H1 (cell line): ENCODE data around the gene USP16. TPM values are rescaled to one million over a fixed set of nuclear protein-coding genes. Genes with fewer than 3 reads are reported as not detected.

Experiments used
- CTCF ChIA-PET: fragments of 300-600 bp; sonication (Branson Sonifier 250); formaldehyde crosslinking; loops from one replicate; lab custom pipeline; 2021; ENCODE audit not compliant: partially characterized antibody; lab: Charles Lee
- POLR2A ChIA-PET: fragments of 300-600 bp; sonication (Branson Sonifier 250); formaldehyde crosslinking; loops from one replicate; lab custom pipeline; 2021; ENCODE audit warnings: inconsistent platforms; ENCODE audit not compliant: partially characterized antibody; lab: Charles Lee
- DNase-seq, 2 experiments: peaks; one replicate each; pipeline versions ENCODE4 v3.0.0 to v3.0.0-alpha.2; 2010 to 2022; ENCODE audit warnings: low spot score in 2 of 2, low read depth in 1 of 2, mixed read lengths in 1 of 2
- FAIRE-seq: peaks from 2 replicates; lab custom pipeline; 2011; peaks lifted over from hg19 to GRCh38; lab: Jason Lieb, UNC
- H2AFZ ChIP-seq: 2 replicates; pipeline ENCODE4 v1.8.1; 2012; ENCODE audit warnings: low read length, inconsistent platforms
- H2AK5ac ChIP-seq: 2 replicates; pipeline ENCODE4 v1.6.1; 2013; ENCODE audit warnings: low read depth, low read length
- H2BK120ac ChIP-seq: replicated peaks from 2 replicates; pipeline ENCODE3; 2013; ENCODE audit warnings: low read depth, low read length, inconsistent platforms
- H2BK12ac ChIP-seq: 2 replicates; pipeline ENCODE4 v1.6.1; 2013; ENCODE audit warnings: low read depth, low read length
- H2BK15ac ChIP-seq: 2 replicates; pipeline ENCODE4 v1.6.1; 2013; ENCODE audit warnings: low read length
- H2BK20ac ChIP-seq: 2 replicates; pipeline ENCODE4 v1.6.1; 2013; ENCODE audit warnings: low read length
- H2BK5ac ChIP-seq: 2 replicates; pipeline ENCODE4 v1.6.1; 2013; ENCODE audit warnings: low read depth, low read length
- H3K14ac ChIP-seq: 2 replicates; pipeline ENCODE4 v1.6.1; 2013; ENCODE audit warnings: inconsistent platforms; ENCODE audit not compliant: insufficient read length
- H3K18ac ChIP-seq: 2 replicates; pipeline ENCODE4 v1.6.1; 2013; ENCODE audit warnings: low read length; ENCODE audit errors: extremely low read depth
- H3K23ac ChIP-seq: 2 replicates; pipeline ENCODE4 v1.6.1; 2013; ENCODE audit warnings: inconsistent platforms; ENCODE audit not compliant: insufficient read length
- H3K23me2 ChIP-seq: 2 replicates; pipeline ENCODE4 v1.6.1; 2013; ENCODE audit warnings: low read depth, low read length
- H3K27ac ChIP-seq: 2 replicates; pipeline ENCODE4 v1.6.1; 2011; ENCODE audit warnings: low read depth, low read length, inconsistent platforms
- H3K27me3 ChIP-seq, 4 experiments: replicated peaks in 1 of 4; 1 replicate in 1 of 4; 2 replicates in 3 of 4; pipeline versions ENCODE4 v1.6.1 to v1.8.1; 2011 to 2013; ENCODE audit warnings: low read length in 3 of 4, mild to moderate bottlenecking in 3 of 4, inconsistent platforms in 2 of 4, mixed read lengths in 2 of 4, moderate library complexity in 1 of 4; ENCODE audit not compliant: control insufficient read depth in 3 of 4, insufficient read depth in 3 of 4; ENCODE audit errors: extremely low read depth in 1 of 4
- H3K36me3 ChIP-seq, 4 experiments: 2 replicates each; pipeline versions ENCODE4 v1.6.1 to v1.8.1; 2011 to 2013; ENCODE audit warnings: mild to moderate bottlenecking in 4 of 4, low read length in 3 of 4, moderate library complexity in 2 of 4, control low read depth in 1 of 4, inconsistent platforms in 1 of 4; ENCODE audit not compliant: insufficient read depth in 4 of 4, control insufficient read depth in 2 of 4
- H3K4ac ChIP-seq: replicated peaks from 2 replicates; pipeline ENCODE3; 2013; ENCODE audit warnings: low read length, low read depth, mixed read lengths, inconsistent platforms; ENCODE audit not compliant: insufficient read length
- H3K4me1 ChIP-seq, 4 experiments: replicated peaks in 1 of 4; 1 replicate in 1 of 4; 2 replicates in 3 of 4; pipeline versions ENCODE4 v1.6.1 to v1.8.1; 2011 to 2013; ENCODE audit warnings: low read length in 3 of 4, inconsistent platforms in 2 of 4, mixed read lengths in 1 of 4; ENCODE audit not compliant: insufficient read depth in 4 of 4, control insufficient read depth in 3 of 4
- H3K4me2 ChIP-seq, 2 experiments: 2 replicates each; pipeline versions ENCODE4 v1.6.1 to v1.8.1; 2011 to 2013; ENCODE audit warnings: low read depth in 2 of 2, low read length in 2 of 2, control low read depth in 1 of 2, inconsistent platforms in 1 of 2, mild to moderate bottlenecking in 1 of 2; ENCODE audit not compliant: insufficient read depth in 1 of 2
- H3K4me3 ChIP-seq, 4 experiments: fragments of 200-600, 300-600 bp in 1 of 4; sonication (generic), shearing (Covaris generic), sonication (Bioruptor Twin) in 1 of 4; 2 replicates each; pipeline versions ENCODE4 v1.5.1 to v1.8.1; 2011 to 2016; ENCODE audit warnings: low read length in 4 of 4, low read depth in 3 of 4, control low read depth in 2 of 4, inconsistent platforms in 2 of 4, mild to moderate bottlenecking in 2 of 4, mixed read lengths in 1 of 4, moderate library complexity in 1 of 4; ENCODE audit not compliant: insufficient read depth in 2 of 4; ENCODE audit errors: extremely low read depth in 1 of 4
- H3K56ac ChIP-seq: replicated peaks from 2 replicates; pipeline ENCODE3; 2013; ENCODE audit warnings: low read depth, mild to moderate bottlenecking, mixed read lengths, low read length, inconsistent platforms; ENCODE audit not compliant: insufficient read length
- H3K79me1 ChIP-seq: 2 replicates; pipeline ENCODE4 v1.6.1; 2013; ENCODE audit warnings: low read depth, low read length, control low read depth
- H3K79me2 ChIP-seq, 2 experiments: 2 replicates each; pipeline versions ENCODE4 v1.6.1 to v1.8.1; 2012 to 2013; ENCODE audit warnings: low read length in 2 of 2, mild to moderate bottlenecking in 2 of 2, inconsistent platforms in 1 of 2; ENCODE audit not compliant: insufficient read depth in 2 of 2, control insufficient read depth in 1 of 2
- H3K9ac ChIP-seq, 4 experiments: replicated peaks in 1 of 4; 1 replicate in 1 of 4; 2 replicates in 3 of 4; pipeline versions ENCODE4 v1.6.1 to v1.8.1; 2011 to 2013; ENCODE audit warnings: low read depth in 3 of 4, low read length in 3 of 4, control low read depth in 2 of 4, mild to moderate bottlenecking in 2 of 4, moderate library complexity in 2 of 4, inconsistent platforms in 1 of 4; ENCODE audit errors: extremely low read depth in 1 of 4
- H3K9me3 ChIP-seq, 2 experiments: 2 replicates each; pipeline versions ENCODE4 v1.6.1 to v1.8.1; 2012 to 2013; ENCODE audit warnings: mild to moderate bottlenecking in 2 of 2, moderate library complexity in 2 of 2, control low read depth in 1 of 2, inconsistent platforms in 1 of 2, low read depth in 1 of 2, low read length in 1 of 2, mixed read lengths in 1 of 2; ENCODE audit not compliant: insufficient read depth in 2 of 2
- H4K20me1 ChIP-seq, 2 experiments: replicated peaks in 1 of 2; 2 replicates each; pipeline versions ENCODE3 to v1.8.1; 2011 to 2013; ENCODE audit warnings: inconsistent platforms in 2 of 2, low read length in 2 of 2, mild to moderate bottlenecking in 1 of 2; ENCODE audit not compliant: insufficient read depth in 2 of 2, control insufficient read depth in 1 of 2
- H4K5ac ChIP-seq: 2 replicates; pipeline ENCODE4 v1.6.1; 2013; ENCODE audit warnings: low read length, low read depth, mixed read lengths, inconsistent platforms; ENCODE audit not compliant: insufficient read length
- H4K8ac ChIP-seq: 2 replicates; pipeline ENCODE4 v1.8.0; 2013; ENCODE audit warnings: mild to moderate bottlenecking, moderate library complexity, low read length, inconsistent platforms; ENCODE audit not compliant: insufficient read depth; ENCODE audit errors: extremely low read depth
- H4K91ac ChIP-seq: replicated peaks from 2 replicates; pipeline ENCODE3; 2013; ENCODE audit warnings: low read length, mixed read lengths, inconsistent platforms; ENCODE audit not compliant: insufficient read length
- ATF3 ChIP-seq: IDR thresholded peaks from 2 replicates; pipeline ENCODE4 v1.6.1; 2011; ENCODE audit warnings: low read depth, mild to moderate bottlenecking, low read length; ENCODE audit not compliant: insufficient read depth
- CBX5 ChIP-seq: fragments of 300-800, 300-1000 bp; sonication (generic); IDR thresholded peaks from 2 replicates; pipeline ENCODE4 v1.7.1; 2016; ENCODE audit warnings: antibody characterized with exemption, low read length, low read depth
- CEBPB ChIP-seq: IDR thresholded peaks from 2 replicates; pipeline ENCODE4 v1.6.1; 2012; ENCODE audit warnings: low read depth, low read length
- CTBP2 ChIP-seq: IDR thresholded peaks from 2 replicates; pipeline ENCODE4 v1.7.0; 2011; ENCODE audit warnings: borderline replicate concordance, mild to moderate bottlenecking, moderate library complexity, mixed read lengths, low read length; ENCODE audit not compliant: insufficient read depth, insufficient read length
- KDM4A ChIP-seq: IDR thresholded peaks from one replicate; pipeline ENCODE4 v1.7.1; 2012; ENCODE audit warnings: low read depth, mild to moderate bottlenecking, moderate library complexity, low read length, inconsistent platforms; ENCODE audit not compliant: severe bottlenecking
- NRF1 ChIP-seq: IDR thresholded peaks from 2 replicates; pipeline ENCODE4 v1.6.1; 2011; ENCODE audit warnings: mild to moderate bottlenecking, low read depth, low read length, improper control_type of control experiment
- PHF8 ChIP-seq: fragments of 200-600 bp; sonication (generic); conservative IDR thresholded peaks from 2 replicates; pipeline ENCODE4 v1.7.1; 2012; ENCODE audit warnings: low read depth, mild to moderate bottlenecking, inconsistent platforms, low read length, moderate library complexity
- RFX5 ChIP-seq: IDR thresholded peaks from 2 replicates; pipeline ENCODE4 v1.6.1; 2011; ENCODE audit warnings: low read depth, low read length, improper control_type of control experiment, borderline replicate concordance
- RXRA ChIP-seq: IDR thresholded peaks from 2 replicates; pipeline ENCODE4 v1.6.1; 2011; ENCODE audit warnings: low read depth, mild to moderate bottlenecking, low read length, moderate library complexity; ENCODE audit not compliant: insufficient read depth
- SIN3A ChIP-seq, 2 experiments: IDR thresholded peaks in 1 of 2; conservative IDR thresholded peaks in 1 of 2; 2 replicates each; pipeline ENCODE4 v1.6.1; 2011 to 2012; ENCODE audit warnings: low read length in 2 of 2, improper control_type of control experiment in 1 of 2, low read depth in 1 of 2, mild to moderate bottlenecking in 1 of 2
- SP4 ChIP-seq: IDR thresholded peaks from 2 replicates; pipeline ENCODE4 v1.6.1; 2012; ENCODE audit warnings: low read length, inconsistent platforms
- YY1 ChIP-seq: IDR thresholded peaks from 2 replicates; pipeline ENCODE4 v1.6.1; 2011; ENCODE audit warnings: low read depth, mild to moderate bottlenecking, low read length
- ZNF274 ChIP-seq: IDR thresholded peaks from 2 replicates; pipeline ENCODE4 v1.7.0; 2012; ENCODE audit warnings: low read length, borderline replicate concordance; ENCODE audit errors: extremely low read depth
- WGBS, 2 experiments: shearing (Covaris generic) in 1 of 2; methylation state at CpG; one replicate each; pipeline versions ENCODE4 v1.1.6 to v1.1.7; 2013 to 2015; ENCODE audit warnings: low lambda C conversion rate in 2 of 2, mixed read lengths in 2 of 2, inconsistent platforms in 1 of 2, low coverage in 1 of 2, missing lambda C conversion rate in 1 of 2; ENCODE audit not compliant: insufficient replicate concordance in 2 of 2, insufficient coverage in 1 of 2, insufficient read length in 1 of 2; ENCODE audit errors: extremely low coverage in 1 of 2, missing lambda C conversion rate in 1 of 2; 5-methylcytosine and 5-hydroxymethylcytosine counted together
- polyA plus RNA-seq, 7 experiments: library from polyadenylated mRNA; depleted of rRNA in 3 of 7; stranded (reverse) in 5 of 7; unstranded in 2 of 7; fragments of >200 nt in 5 of 7; fragments of 200-250 nt in 2 of 7; gene quantifications; 1 replicate in 5 of 7; 2 replicates in 1 of 7; 4 replicates in 1 of 7; pipeline versions ENCODE4 v1.2.1 to v1.2.3, GENCODE V29; 2011 to 2013; ENCODE audit warnings: missing spikeins in 2 of 7, mixed read lengths in 2 of 7
- total RNA-seq: library from RNA; stranded (reverse); fragmentation: NEBNext Ultra II Directional; extraction: Animal tissue kit (Norgen Biotek cat#: 25700); gene quantifications from 2 replicates; pipeline ENCODE4 v1.2.1, GENCODE V29; 2021

The USP16 gene
- total and polyA plus RNA-seq, 2 of the 8 experiments (the other 6 are each of a cell fraction or from before 2014, with no cell fraction given) = 3.4 to 19.1 TPM

GRCh38 chr21:29029524-29029923 is 5.1 kb downstream of the USP16 start:
- no peak overlapping the region for H4K91ac ChIP-seq
- H3K27me3 ChIP-seq = no peaks in the 10 kb centered on the region
- H2AFZ ChIP-seq = no peak overlapping the region
- ChIA-PET CTCF (no interaction called here), POLR2A (interaction anchor here (1.0 kb wide), 1 partner anchor 20 kb away, joined by 3 read pairs; no protein-coding TSS in a partner anchor)
- no peak overlapping the region for H4K8ac ChIP-seq
- H2BK5ac ChIP-seq = no peak overlapping the region
- H3K79me1 ChIP-seq = no peaks in the 10 kb centered on the region; the same call in 1 of the 2 replicates
- H3K4ac ChIP-seq = no peak overlapping the region
- DNase-seq = no peak
- no peak overlapping the region for H3K18ac ChIP-seq
- H3K9me3 ChIP-seq = no peaks in the 10 kb centered on the region
- H2BK120ac ChIP-seq = no peak overlapping the region
- no peak overlapping the region for H2AK5ac ChIP-seq
- no peak overlapping the region for H3K23ac ChIP-seq
- H3K4me3 ChIP-seq = no peak overlapping the region
- no peak overlapping the region for H2BK15ac ChIP-seq
- H3K79me2 ChIP-seq = peaks cover 0 to 30% of the 10 kb centered on the region in 2 experiments; a peak in 2 of 4 replicates
- no peak for FAIRE-seq
- H3K4me1 ChIP-seq = no peaks in the 10 kb centered on the region
- H3K9ac ChIP-seq = no peak overlapping the region
- no peak overlapping the region for H2BK20ac ChIP-seq
- no peak overlapping the region for H3K56ac ChIP-seq
- no peak overlapping the region for H4K5ac ChIP-seq
- H3K27ac ChIP-seq = no peak overlapping the region
- H3K14ac ChIP-seq = no peak overlapping the region
- WGBS, 2 experiments = 92% methylated on average over 1 of the region's 1 CpG; no CpG with 5 or more reads in 1 of the 2 experiments
- no peak overlapping the region for H3K4me2 ChIP-seq
- peaks cover 3 to 23% (median 14%) of the 10 kb centered on the region in 4 experiments; a peak in 6 of 8 replicates for H3K36me3 ChIP-seq
- H3K23me2 ChIP-seq = peaks cover 5% of the 10 kb centered on the region; the same call in 1 of the 2 replicates
- peaks cover 0 to 5% of the 10 kb centered on the region in 2 experiments for H4K20me1 ChIP-seq
- no peak overlapping the region for H2BK12ac ChIP-seq
- TF ChIP-seq NRF1 (no peak), CTBP2 (no peak), CEBPB (no peak), RXRA (no peak), PHF8 (no peak), RFX5 (no peak), CBX5 (no peak), SP4 (no peak), YY1 (no peak), KDM4A (no peak), ZNF274 (no peak), SIN3A (conservative IDR thresholded peaks at IDR 0.05 in 1 of 2, IDR thresholded peaks at IDR 0.05 in 1 of 2; ENCODE audit: low read depth in 1 of 2, low read length in 2 of 2) (no peak), ATF3 (no peak)
